Esophagus squamous epithelium (tissue), 4 donors: Measurements from ENCODE around the gene PLXNB1.

Experiments used
- CTCF ChIP-seq, 6 experiments: fragments of 450-650 bp in 4 of 6; fragments of 200-600 bp in 2 of 6; sonication (generic) in 2 of 6; IDR thresholded peaks; one replicate each; pipeline ENCODE4 v1.5.1; 2016 to 2019; ENCODE audit warnings: antibody characterized with exemption in 6 of 6, mild to moderate bottlenecking in 4 of 6, moderate library complexity in 4 of 6
- POLR2A ChIP-seq, 4 donors: fragments of 450-650 bp; IDR thresholded peaks; one replicate each; pipeline ENCODE4 v1.6.1; 2017; ENCODE audit warnings: antibody characterized with exemption in 4 of 4, mild to moderate bottlenecking in 4 of 4, moderate library complexity in 3 of 4

GRCh38 chr3:48430708-48431101, 819 bp upstream of the PLXNB1 start:
- TF ChIP-seq CTCF (IDR thresholded peaks at IDR 0.05) = no peak
- no peak for TF ChIP-seq POLR2A (IDR thresholded peaks at IDR 0.05)
